ENCODE data around the gene GPX8. TPM values are rescaled to one million over a fixed set of nuclear protein-coding genes. Genes with fewer than 3 reads are reported as not detected.

GPX8 gene
- total RNA-seq, 4 donors from 2014 or later = 0.88 to 5.8 (median 1.3) TPM

GRCh38 chr5:55160493-55161209, 680 bp downstream of the GPX8 start:
- DNase-seq = peak in 1 of 3 donors; percentile 56
- TF ChIP-seq, protein P1, sequence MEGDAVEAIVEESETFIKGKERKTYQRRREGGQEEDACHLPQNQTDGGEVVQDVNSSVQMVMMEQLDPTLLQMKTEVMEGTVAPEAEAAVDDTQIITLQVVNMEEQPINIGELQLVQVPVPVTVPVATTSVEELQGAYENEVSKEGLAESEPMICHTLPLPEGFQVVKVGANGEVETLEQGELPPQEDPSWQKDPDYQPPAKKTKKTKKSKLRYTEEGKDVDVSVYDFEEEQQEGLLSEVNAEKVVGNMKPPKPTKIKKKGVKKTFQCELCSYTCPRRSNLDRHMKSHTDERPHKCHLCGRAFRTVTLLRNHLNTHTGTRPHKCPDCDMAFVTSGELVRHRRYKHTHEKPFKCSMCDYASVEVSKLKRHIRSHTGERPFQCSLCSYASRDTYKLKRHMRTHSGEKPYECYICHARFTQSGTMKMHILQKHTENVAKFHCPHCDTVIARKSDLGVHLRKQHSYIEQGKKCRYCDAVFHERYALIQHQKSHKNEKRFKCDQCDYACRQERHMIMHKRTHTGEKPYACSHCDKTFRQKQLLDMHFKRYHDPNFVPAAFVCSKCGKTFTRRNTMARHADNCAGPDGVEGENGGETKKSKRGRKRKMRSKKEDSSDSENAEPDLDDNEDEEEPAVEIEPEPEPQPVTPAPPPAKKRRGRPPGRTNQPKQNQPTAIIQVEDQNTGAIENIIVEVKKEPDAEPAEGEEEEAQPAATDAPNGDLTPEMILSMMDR (IDR thresholded peaks at IDR 0.05) = no peak
- TF ChIP-seq POLR2A (IDR thresholded peaks at IDR 0.05) = no peak
- peak overlapping the region in 1 of 4 donors; percentile 55 for H3K27ac ChIP-seq
- H3K9me3 ChIP-seq = no peaks in the 10 kb centered on the region
- H3K4me3 ChIP-seq = peak overlapping the region in 1 of 4 donors; percentile 39
- H3K27me3 ChIP-seq = no peaks in the 10 kb centered on the region
- no peaks in the 10 kb centered on the region for H3K36me3 ChIP-seq
- H3K4me1 ChIP-seq = no peaks in the 10 kb centered on the region

- no peak for DNase-seq
- Histone ChIP-seq H3K27me3 (no peaks in the 10 kb centered on the region), H3K4me3 (no peak overlapping the region), H3K9me3 (no peaks in the 10 kb centered on the region), H3K36me3 (no peaks in the 10 kb centered on the region), H3K4me1 (no peaks in the 10 kb centered on the region), H3K27ac (no peak overlapping the region)
- TF ChIP-seq POLR2A (IDR thresholded peaks at IDR 0.05) = no peak
- TF ChIP-seq, protein P1 (IDR thresholded peaks at IDR 0.05) = no peak
Measured at GRCh38 chr5:55162666-55163065, 2.7 kb downstream of the GPX8 start.

- no peak overlapping the region for H3K27ac ChIP-seq
- no peak for DNase-seq
- peaks cover 0 to 20% of the 10 kb centered on the region in 2 donors for H3K27me3 ChIP-seq
- TF ChIP-seq, protein P1 (IDR thresholded peaks at IDR 0.05) = no peak
- TF ChIP-seq POLR2A (IDR thresholded peaks at IDR 0.05) = no peak
- no peak overlapping the region for H3K4me3 ChIP-seq
- H3K36me3 ChIP-seq = no peaks in the 10 kb centered on the region
- no peaks in the 10 kb centered on the region for H3K9me3 ChIP-seq
- H3K4me1 ChIP-seq = peaks cover 0 to 24% (median 11%) of the 10 kb centered on the region in 4 donors
Measured at GRCh38 chr5:55171471-55171870, 11.5 kb downstream of the GPX8 start.

GRCh38 chr5:55172051-55172899, 12.3 kb downstream of the GPX8 start:
- Histone ChIP-seq H3K9me3 (no peaks in the 10 kb centered on the region), H3K27ac (no peak overlapping the region), H3K4me3 (peak overlapping the region; percentile 33 to 55 (median 50)), H3K4me1 (peaks cover 0 to 30% (median 12%) of the 10 kb centered on the region in 4 donors), H3K36me3 (no peaks in the 10 kb centered on the region), H3K27me3 (peaks cover 0 to 24% of the 10 kb centered on the region in 2 donors)
- peak in 2 of 3 donors; percentile 38 to 69 for DNase-seq
- no peak for TF ChIP-seq POLR2A (IDR thresholded peaks at IDR 0.05)
- TF ChIP-seq, protein P1 (IDR thresholded peaks at IDR 0.05) = peak; percentile 52 to 91 (median 84)

DNA sequence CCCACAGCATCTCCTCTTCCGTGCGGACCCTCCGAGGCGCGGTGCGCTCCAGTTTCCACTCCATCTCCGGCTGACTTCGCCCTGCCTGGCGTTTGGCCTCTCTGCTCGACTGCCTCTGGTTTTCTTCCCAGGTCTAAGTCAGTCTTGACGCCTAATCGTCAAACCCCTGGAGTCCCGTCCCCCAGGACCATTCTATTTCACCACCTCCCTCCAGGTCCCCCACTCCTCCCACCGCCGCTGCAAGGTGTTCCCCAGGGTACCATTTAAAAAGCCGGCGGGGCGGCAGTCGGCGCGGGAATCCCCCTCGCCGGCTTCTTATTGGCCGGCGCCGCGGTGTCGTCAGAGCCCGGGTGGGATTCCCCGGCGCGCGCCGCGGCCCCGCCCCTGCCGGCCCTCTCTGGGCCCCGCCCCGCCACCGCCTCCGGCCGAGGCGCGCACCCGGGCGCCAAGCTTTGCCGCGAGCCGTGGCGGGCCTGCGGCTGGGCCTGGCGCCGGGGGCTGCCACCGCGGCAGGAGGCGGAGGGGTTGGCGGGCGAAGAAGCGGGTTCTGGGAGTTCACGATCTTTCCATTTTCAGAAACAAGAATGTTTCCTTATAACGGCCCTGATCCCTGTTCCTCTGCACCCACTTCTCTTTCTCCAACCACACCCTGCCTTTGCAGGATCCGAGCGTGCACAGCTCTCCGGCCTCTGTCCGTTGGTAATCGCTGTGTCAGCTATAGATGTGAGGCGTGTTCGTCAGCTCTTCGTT, 13.1 kb downstream of the GPX8 start, which contains the start of gene CDC20B:
Gene CDC20B, minus strand, starts transcription at position 241 of the 750 bp plus-strand sequence. Its CDS starts 177 bp downstream, at position 64.
- Histone ChIP-seq H3K27me3 (peaks cover 0 to 24% of the 10 kb centered on the region in 2 donors), H3K4me3 (peak within 1 kb of the TSS; percentile 33 to 55 (median 50)), H3K9me3 (no peaks in the 10 kb centered on the region), H3K4me1 (peaks cover 0 to 30% (median 12%) of the 10 kb centered on the region in 4 donors), H3K27ac (no peak within 1 kb of the TSS), H3K36me3 (no peaks in the 10 kb centered on the region)
- peak; percentile 55 to 78 (median 77) for DNase-seq
- TF ChIP-seq, protein P1 (IDR thresholded peaks at IDR 0.05) = no peak
- no peak for TF ChIP-seq POLR2A (IDR thresholded peaks at IDR 0.05)

Measured in Peyer's patch (tissue), 4 donors.